T-helper 2 cell treated with Interferon-gamma antibody and Interleukin-4, amounts not matched to agents 100 ng/mL and 5 ng/mL, for 36 hours (primary cell): ENCODE results near the gene SLC8B1. TPM values are rescaled to one million over a fixed set of nuclear protein-coding genes. Genes with fewer than 3 reads are reported as not detected.

ENCODE experiments used
- intact Hi-C: fragments of 100-400 bp; cut with micrococcal nuclease; formaldehyde crosslinking; loops from one replicate; pipeline ENCODE4 v1.15.1; 2023
- total RNA-seq: library from RNA; stranded (reverse); gene quantifications from 2 replicates; pipeline ENCODE4 v1.2.3, GENCODE V29; 2022

Gene SLC8B1
- total RNA-seq, 1 donor from 2014 or later = 28.9 TPM

GRCh38 chr12:113296557-113297213 is 38.2 kb downstream of the SLC8B1 start:
- intact Hi-C loops = no loop called here

GRCh38 chr12:113295886-113296556 is 38.9 kb downstream of the SLC8B1 start:
- intact Hi-C loops = no loop called here

- intact Hi-C loops = no loop called here
These were observed 41.8 kb downstream of the SLC8B1 start for GRCh38 chr12:113293100-113293499.

GRCh38 chr12:113292547-113292946 is 42.4 kb downstream of the SLC8B1 start:
- intact Hi-C loops = no loop called here

- intact Hi-C loops = no loop called here
These were observed 42.8 kb downstream of the SLC8B1 start for GRCh38 chr12:113292091-113292490.

GRCh38 chr12:113291586-113291985 is 43.3 kb downstream of the SLC8B1 start:
- intact Hi-C loops = no loop called here

GRCh38 chr12:113290506-113290905 is 44.4 kb downstream of the SLC8B1 start:
- intact Hi-C loops = no loop called here

- intact Hi-C loops = no loop called here
These were observed 45.5 kb downstream of the SLC8B1 start for GRCh38 chr12:113289361-113289760.

GRCh38 chr12:113287899-113288282 is 47.0 kb downstream of the SLC8B1 start:
- intact Hi-C loops = no loop called here

GRCh38 chr12:113287146-113287898 is 47.6 kb downstream of the SLC8B1 start:
- intact Hi-C loops = no loop called here

GRCh38 chr12:113286712-113287111 is 48.2 kb downstream of the SLC8B1 start:
- intact Hi-C loops = no loop called here

GRCh38 chr12:113285679-113286610 is 49.0 kb downstream of the SLC8B1 start:
- intact Hi-C loops = no loop called here

- intact Hi-C loops = no loop called here
These were observed 50.2 kb downstream of the SLC8B1 start for GRCh38 chr12:113284751-113285150.

GRCh38 chr12:113278633-113279032 is 56.3 kb downstream of the SLC8B1 start:
- intact Hi-C loops = no loop called here

- intact Hi-C loops = no loop called here
These were observed 56.8 kb downstream of the SLC8B1 start for GRCh38 chr12:113278141-113278540.

GRCh38 chr12:113277511-113277910 is 57.4 kb downstream of the SLC8B1 start:
- intact Hi-C loops = no loop called here

GRCh38 chr12:113276946-113277500 is 57.9 kb downstream of the SLC8B1 start:
- intact Hi-C loops = no loop called here

- intact Hi-C loops = no loop called here
These were observed 58.6 kb downstream of the SLC8B1 start for GRCh38 chr12:113276306-113276705.

GRCh38 chr12:113274848-113275247 is 60.1 kb downstream of the SLC8B1 start:
- intact Hi-C loops = no loop called here

GRCh38 chr12:113273053-113273725 is 61.7 kb downstream of the SLC8B1 start:
- intact Hi-C loops = no loop called here
